WTC11 (cell line): Measurements from ENCODE around the gene MRPS14. TPM values are rescaled to one million over a fixed set of nuclear protein-coding genes. Genes with fewer than 3 reads are reported as not detected.

ENCODE experiments used
- ATAC-seq: fragments of 200-7000 bp; cut with Tn5 transposase; 2 replicates; pipeline ENCODE4 v1.10.0; 2021; ENCODE audit warnings: mild to moderate bottlenecking, moderate library complexity
- CTCF ChIA-PET: fragments of 300-600 bp; sonication (Branson Sonifier 250); formaldehyde crosslinking; loops from one replicate; lab custom pipeline; 2021; ENCODE audit warnings: antibody characterized with exemption; lab: Charles Lee
- POLR2A ChIA-PET: fragments of 350-600 bp; sonication (Branson Sonifier 250); formaldehyde crosslinking; loops from one replicate; lab custom pipeline; 2021; ENCODE audit warnings: antibody characterized with exemption; lab: Charles Lee
- DNase-seq: peaks from one replicate; pipeline ENCODE4 v3.0.0; 2021; ENCODE audit warnings: low spot score
- H3K27ac Mint-ChIP-seq: 2 replicates; pipeline ENCODE4 v1.8.0; 2021; ENCODE audit warnings: mixed read lengths
- H3K27me3 Mint-ChIP-seq: 2 replicates; pipeline ENCODE4 v1.8.0; 2021; ENCODE audit warnings: low read depth, mild to moderate bottlenecking, moderate library complexity, mixed read lengths
- H3K36me3 Mint-ChIP-seq: 2 replicates; pipeline ENCODE4 v1.8.0; 2021; ENCODE audit warnings: mixed read lengths
- H3K4me1 Mint-ChIP-seq: 2 replicates; pipeline ENCODE4 v1.8.0; 2022; ENCODE audit warnings: mixed read lengths
- H3K4me3 Mint-ChIP-seq: 2 replicates; pipeline ENCODE4 v1.8.0; 2021; ENCODE audit warnings: mild to moderate bottlenecking, moderate library complexity, mixed read lengths
- H3K9me3 Mint-ChIP-seq: 2 replicates; pipeline ENCODE4 v1.8.0; 2021; ENCODE audit warnings: mixed read lengths
- CBFB ChIP-seq: sonication (generic); formaldehyde crosslinking; IDR thresholded peaks from 2 replicates; pipeline ENCODE4 v1.8.1; 2022; ENCODE audit warnings: mild to moderate bottlenecking, low read depth, missing genetic modification reagents
- CTCF ChIP-seq: fragments of 200-600 bp; IDR thresholded peaks from 2 replicates; pipeline ENCODE4 v1.8.0; 2022; ENCODE audit warnings: antibody characterized with exemption
- E2F1 ChIP-seq: sonication (generic); formaldehyde crosslinking; IDR thresholded peaks from 2 replicates; pipeline ENCODE4 v1.8.0; 2022; ENCODE audit warnings: mild to moderate bottlenecking, missing genetic modification reagents
- EMX1 ChIP-seq: fragments of 250-450 bp; sonication (Bioruptor Pico); IDR thresholded peaks from 2 replicates; pipeline ENCODE4 v1.8.0; 2021; ENCODE audit warnings: mild to moderate bottlenecking
- FOXK1 ChIP-seq: sonication (generic); formaldehyde crosslinking; IDR thresholded peaks from 2 replicates; pipeline ENCODE4 v1.8.0; 2022; ENCODE audit warnings: mild to moderate bottlenecking, moderate library complexity, missing genetic modification reagents
- IRF1 ChIP-seq: sonication (generic); formaldehyde crosslinking; IDR thresholded peaks from 2 replicates; pipeline ENCODE4 v1.8.0; 2023; ENCODE audit warnings: missing genetic modification reagents
- IRF2 ChIP-seq: sonication (generic); formaldehyde crosslinking; IDR thresholded peaks from 2 replicates; pipeline ENCODE4 v1.8.0; 2022; ENCODE audit warnings: low read depth, missing genetic modification reagents, borderline replicate concordance
- JUN ChIP-seq: sonication (generic); formaldehyde crosslinking; IDR thresholded peaks from 2 replicates; pipeline ENCODE4 v1.8.0; 2023; ENCODE audit warnings: mild to moderate bottlenecking, missing genetic modification reagents
- NFATC4 ChIP-seq: fragments of 250-450 bp; sonication (Bioruptor Pico); IDR thresholded peaks from 2 replicates; pipeline ENCODE4 v1.9.0; 2021; ENCODE audit warnings: mild to moderate bottlenecking
- NFYB ChIP-seq: sonication (generic); formaldehyde crosslinking; conservative IDR thresholded peaks from 2 replicates; pipeline ENCODE4 v1.8.0; 2022; ENCODE audit warnings: low read depth, missing genetic modification reagents
- NR1H2 ChIP-seq: sonication (generic); formaldehyde crosslinking; IDR thresholded peaks from 2 replicates; pipeline ENCODE4 v1.9.0; 2021; ENCODE audit warnings: mild to moderate bottlenecking, moderate library complexity, missing genetic modification reagents
- PREB ChIP-seq: sonication (generic); formaldehyde crosslinking; IDR thresholded peaks from 2 replicates; pipeline ENCODE4 v1.8.1; 2022; ENCODE audit warnings: mild to moderate bottlenecking, missing genetic modification reagents, moderate library complexity, borderline replicate concordance
- PRRX2 ChIP-seq: fragments of 250-450 bp; sonication (Bioruptor Pico); IDR thresholded peaks from 2 replicates; pipeline ENCODE4 v1.8.0; 2021; ENCODE audit warnings: mild to moderate bottlenecking
- RELA ChIP-seq: sonication (generic); formaldehyde crosslinking; IDR thresholded peaks from 2 replicates; pipeline ENCODE4 v1.8.1; 2022; ENCODE audit warnings: missing genetic modification reagents, mild to moderate bottlenecking, borderline replicate concordance
- STAT6 ChIP-seq: sonication (generic); formaldehyde crosslinking; conservative IDR thresholded peaks from 2 replicates; pipeline ENCODE4 v1.8.1; 2023; ENCODE audit warnings: mild to moderate bottlenecking, low read depth, missing genetic modification reagents, moderate library complexity
- TEAD1 ChIP-seq: sonication (generic); formaldehyde crosslinking; IDR thresholded peaks from 2 replicates; pipeline ENCODE4 v1.8.0; 2022; ENCODE audit warnings: mild to moderate bottlenecking, missing genetic modification reagents
- ZBTB21 ChIP-seq: sonication (generic); formaldehyde crosslinking; IDR thresholded peaks from 2 replicates; pipeline ENCODE4 v1.8.1; 2023; ENCODE audit warnings: mild to moderate bottlenecking, missing genetic modification reagents, borderline replicate concordance
- ZNF138 ChIP-seq: sonication (generic); formaldehyde crosslinking; conservative IDR thresholded peaks from 2 replicates; pipeline ENCODE4 v1.8.1; 2022; ENCODE audit warnings: mild to moderate bottlenecking, moderate library complexity, missing genetic modification reagents
- total RNA-seq: library from RNA; stranded (reverse); gene quantifications from 3 replicates; pipeline ENCODE4 v1.2.3, GENCODE V29; 2021
- TF ChIP-seq, protein P1 (sequence below): sonication (generic); formaldehyde crosslinking; IDR thresholded peaks from 2 replicates; pipeline ENCODE4 v1.8.1; 2023; ENCODE audit warnings: mild to moderate bottlenecking, missing genetic modification reagents, moderate library complexity
- TF ChIP-seq, protein P2 (sequence below): sonication (generic); formaldehyde crosslinking; conservative IDR thresholded peaks from 2 replicates; pipeline ENCODE4 v1.8.1; 2022; ENCODE audit warnings: mild to moderate bottlenecking, missing genetic modification reagents

MRPS14 gene
- total RNA-seq, 1 experiment from 2014 or later = 30.4 TPM

GRCh38 chr1:174982971-174983689 is 40.1 kb downstream of the MRPS14 start:
- no peak for DNase-seq
- Mint-ChIP-seq H3K36me3 (peaks cover 79% of the 10 kb centered on the region), H3K27me3 (no peaks in the 10 kb centered on the region), H3K27ac (no peak overlapping the region), H3K4me1 (no peaks in the 10 kb centered on the region), H3K4me3 (no peak overlapping the region), H3K9me3 (no peaks in the 10 kb centered on the region)
- no peak for TF ChIP-seq RELA (CRISPR knock-in tag)
- TF ChIP-seq PRRX2 (CRISPR knock-in tag) = no peak
- peak; percentile 64 for TF ChIP-seq CTCF
- ChIA-PET CTCF (interaction anchor here (0.7 to 1.5 kb wide), 8 partner anchors 10 to 194 kb away, joined by 3 to 7 read pairs (median 4); partner anchors contain the start of gene CACYBP), POLR2A (no interaction called here)
- ATAC-seq = no peak

- peak overlapping the region; percentile 62; the same call in 1 of the 2 replicates for H3K27ac Mint-ChIP-seq
- ATAC-seq (no peak), DNase-seq (no peak)
- H3K27me3 Mint-ChIP-seq = no peaks in the 10 kb centered on the region
- no peaks in the 10 kb centered on the region; the same call in 1 of the 2 replicates for H3K4me1 Mint-ChIP-seq
- CTCF ChIA-PET = no interaction called here
- H3K4me3 Mint-ChIP-seq = no peak overlapping the region
- no peak for TF ChIP-seq ZNF138
- TF ChIP-seq NR1H2 (CRISPR knock-in tag) = no peak
- no peak for TF ChIP-seq NFATC4
- no peak for TF ChIP-seq EMX1 (CRISPR knock-in tag)
- no peak for TF ChIP-seq NFYB (CRISPR knock-in tag)
- TF ChIP-seq, protein P1, sequence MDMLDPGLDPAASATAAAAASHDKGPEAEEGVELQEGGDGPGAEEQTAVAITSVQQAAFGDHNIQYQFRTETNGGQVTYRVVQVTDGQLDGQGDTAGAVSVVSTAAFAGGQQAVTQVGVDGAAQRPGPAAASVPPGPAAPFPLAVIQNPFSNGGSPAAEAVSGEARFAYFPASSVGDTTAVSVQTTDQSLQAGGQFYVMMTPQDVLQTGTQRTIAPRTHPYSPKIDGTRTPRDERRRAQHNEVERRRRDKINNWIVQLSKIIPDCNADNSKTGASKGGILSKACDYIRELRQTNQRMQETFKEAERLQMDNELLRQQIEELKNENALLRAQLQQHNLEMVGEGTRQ (CRISPR knock-in tag) = no peak
- no peak for TF ChIP-seq PRRX2 (CRISPR knock-in tag)
- TF ChIP-seq E2F1 (CRISPR knock-in tag) = no peak
- TF ChIP-seq TEAD1 (CRISPR knock-in tag) = no peak
- POLR2A ChIA-PET = no interaction called here
- peaks cover 77% of the 10 kb centered on the region for H3K36me3 Mint-ChIP-seq
- H3K9me3 Mint-ChIP-seq = no peaks in the 10 kb centered on the region
Observed at GRCh38 chr1:174976436-174977108, 46.7 kb downstream of the MRPS14 start.

DNA sequence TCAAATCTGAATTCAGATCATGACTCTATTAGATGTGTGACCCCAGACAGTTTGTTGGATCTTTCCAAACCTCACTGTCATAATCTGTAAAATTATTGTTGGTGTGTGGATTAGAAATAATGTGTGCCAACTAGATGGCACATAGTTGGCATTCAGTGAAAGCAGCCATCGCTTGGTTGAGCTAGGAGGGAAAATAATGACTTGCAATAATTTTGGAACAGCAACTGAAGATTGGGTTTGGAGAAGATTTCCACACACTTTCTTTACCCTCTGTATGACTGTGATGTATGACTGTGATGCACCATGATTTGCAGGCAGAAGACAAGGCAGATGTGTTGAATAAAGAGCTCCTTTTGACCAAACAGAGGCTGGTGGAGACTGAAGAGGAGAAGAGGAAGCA is 47.5 kb downstream of the MRPS14 start:
- DNase-seq (no peak), ATAC-seq (no peak)
- Mint-ChIP-seq H3K4me1 (peaks cover 2% of the 10 kb centered on the region; the same call in 1 of the 2 replicates), H3K27me3 (no peaks in the 10 kb centered on the region), H3K36me3 (peaks cover 72% of the 10 kb centered on the region), H3K9me3 (no peaks in the 10 kb centered on the region), H3K27ac (peak overlapping the region; percentile 43; the same call in 1 of the 2 replicates), H3K4me3 (no peak overlapping the region)
- CTCF ChIA-PET = no interaction called here
- POLR2A ChIA-PET = no interaction called here
- no peak for TF ChIP-seq FOXK1
- no peak for TF ChIP-seq IRF1 (CRISPR knock-in tag)
- no peak for TF ChIP-seq STAT6 (CRISPR knock-in tag)
- TF ChIP-seq IRF2 (CRISPR knock-in tag) = no peak
- no peak for TF ChIP-seq E2F1 (CRISPR knock-in tag)
- TF ChIP-seq, protein P2, sequence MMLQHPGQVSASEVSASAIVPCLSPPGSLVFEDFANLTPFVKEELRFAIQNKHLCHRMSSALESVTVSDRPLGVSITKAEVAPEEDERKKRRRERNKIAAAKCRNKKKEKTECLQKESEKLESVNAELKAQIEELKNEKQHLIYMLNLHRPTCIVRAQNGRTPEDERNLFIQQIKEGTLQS (CRISPR knock-in tag) = no peak
- TF ChIP-seq PREB = no peak
- no peak for TF ChIP-seq JUN (CRISPR knock-in tag)
- TF ChIP-seq ZBTB21 (CRISPR knock-in tag) = no peak
- TF ChIP-seq CBFB (CRISPR knock-in tag) = no peak
